Measurements from ENCODE around the gene CCNH. TPM values are rescaled to one million over a fixed set of nuclear protein-coding genes. Genes with fewer than 3 reads are reported as not detected.

Gene CCNH
- polyA plus RNA-seq, 1 of the 3 experiments (the other 2 are of a cell fraction), result 29.1 TPM

- Histone ChIP-seq H3K27ac (ENCODE audit: low read depth in 2 of 2, low read length in 1 of 2) (no peak overlapping the region), H3F3A (replicated peaks; ENCODE audit: insufficient read depth) (peaks cover 55% of the 10 kb centered on the region), H2AFZ (ENCODE audit: low read depth) (no peak overlapping the region), H3K4me3 (ENCODE audit: low read depth in 2 of 2, low read length in 1 of 2) (no peak overlapping the region), H3K9me2 (no peaks in the 10 kb centered on the region), H3K79me2 (ENCODE audit: insufficient read depth) (peaks cover 23% of the 10 kb centered on the region), H4K20me1 (ENCODE audit: insufficient read depth) (no peaks in the 10 kb centered on the region), H3K4me2 (no peak overlapping the region), H3K27me3 (ENCODE audit: insufficient read depth) (no peaks in the 10 kb centered on the region), H3K36me3 (replicated peaks in 1 of 2; ENCODE audit: control insufficient read depth in 1 of 2, insufficient read depth in 2 of 2, low read length in 1 of 2) (peaks cover 85 to 92% of the 10 kb centered on the region in 2 experiments), H3K4me1 (ENCODE audit: control insufficient read depth in 1 of 2, insufficient read depth in 2 of 2, low read depth in 1 of 2, low read length in 1 of 2) (peaks cover 0 to 9% of the 10 kb centered on the region in 2 experiments; a peak in 1 of 4 replicates), H3K9me3 (no peaks in the 10 kb centered on the region; the same call in 1 of the 2 replicates), H3K9ac (no peak overlapping the region)
- TF ChIP-seq CHD2 (IDR thresholded peaks at IDR 0.05; ENCODE audit: low read length, partially characterized antibody), result no peak
- no peak for TF ChIP-seq EP300 (IDR thresholded peaks at IDR 0.05; ENCODE audit: borderline replicate concordance in 1 of 2, low read depth in 1 of 2, low read length in 1 of 2)
- TF ChIP-seq, protein P1, sequence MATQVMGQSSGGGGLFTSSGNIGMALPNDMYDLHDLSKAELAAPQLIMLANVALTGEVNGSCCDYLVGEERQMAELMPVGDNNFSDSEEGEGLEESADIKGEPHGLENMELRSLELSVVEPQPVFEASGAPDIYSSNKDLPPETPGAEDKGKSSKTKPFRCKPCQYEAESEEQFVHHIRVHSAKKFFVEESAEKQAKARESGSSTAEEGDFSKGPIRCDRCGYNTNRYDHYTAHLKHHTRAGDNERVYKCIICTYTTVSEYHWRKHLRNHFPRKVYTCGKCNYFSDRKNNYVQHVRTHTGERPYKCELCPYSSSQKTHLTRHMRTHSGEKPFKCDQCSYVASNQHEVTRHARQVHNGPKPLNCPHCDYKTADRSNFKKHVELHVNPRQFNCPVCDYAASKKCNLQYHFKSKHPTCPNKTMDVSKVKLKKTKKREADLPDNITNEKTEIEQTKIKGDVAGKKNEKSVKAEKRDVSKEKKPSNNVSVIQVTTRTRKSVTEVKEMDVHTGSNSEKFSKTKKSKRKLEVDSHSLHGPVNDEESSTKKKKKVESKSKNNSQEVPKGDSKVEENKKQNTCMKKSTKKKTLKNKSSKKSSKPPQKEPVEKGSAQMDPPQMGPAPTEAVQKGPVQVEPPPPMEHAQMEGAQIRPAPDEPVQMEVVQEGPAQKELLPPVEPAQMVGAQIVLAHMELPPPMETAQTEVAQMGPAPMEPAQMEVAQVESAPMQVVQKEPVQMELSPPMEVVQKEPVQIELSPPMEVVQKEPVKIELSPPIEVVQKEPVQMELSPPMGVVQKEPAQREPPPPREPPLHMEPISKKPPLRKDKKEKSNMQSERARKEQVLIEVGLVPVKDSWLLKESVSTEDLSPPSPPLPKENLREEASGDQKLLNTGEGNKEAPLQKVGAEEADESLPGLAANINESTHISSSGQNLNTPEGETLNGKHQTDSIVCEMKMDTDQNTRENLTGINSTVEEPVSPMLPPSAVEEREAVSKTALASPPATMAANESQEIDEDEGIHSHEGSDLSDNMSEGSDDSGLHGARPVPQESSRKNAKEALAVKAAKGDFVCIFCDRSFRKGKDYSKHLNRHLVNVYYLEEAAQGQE (IDR thresholded peaks at IDR 0.05; ENCODE audit: low read depth, low read length), result no peak
- no peak for TF ChIP-seq TAF1 (IDR thresholded peaks at IDR 0.05; ENCODE audit: borderline replicate concordance, low read depth, low read length)
- TF ChIP-seq ZBTB33 (IDR thresholded peaks at IDR 0.05; ENCODE audit: borderline replicate concordance, low read depth), result no peak
- TF ChIP-seq MXI1 (IDR thresholded peaks at IDR 0.05; ENCODE audit: low read depth, low read length), result no peak
- ChIA-PET POLR2A (no interaction called here), CTCF (interaction anchor here (1.8 to 3.1 kb wide), 3 partner anchors 10 to 331 kb away, joined by 6 to 39 read pairs (median 8); partner anchors contain the start of gene CCNH)
- no peak for DNase-seq
These were observed 11.1 kb downstream of the CCNH start for GRCh38 chr5:87401626-87402025.

- peak; percentile 77 for TF ChIP-seq CTCF (IDR thresholded peaks at IDR 0.05)
- 0 out of 2 replicates have a peak, but pooled peaks have one; percentile 2 for TF ChIP-seq JUND (IDR thresholded peaks at IDR 0.05)
- TF ChIP-seq SMC3 (IDR thresholded peaks at IDR 0.05; ENCODE audit: low read depth, low read length), result peak; percentile 48
- no peak for TF ChIP-seq ELF1 (IDR thresholded peaks at IDR 0.05)
- peak; percentile 74 for TF ChIP-seq RAD21 (IDR thresholded peaks at IDR 0.05; ENCODE audit: low read length)
- no peak for TF ChIP-seq USF1 (IDR thresholded peaks at IDR 0.05; ENCODE audit: borderline replicate concordance, low read depth)
- TF ChIP-seq, protein P2, sequence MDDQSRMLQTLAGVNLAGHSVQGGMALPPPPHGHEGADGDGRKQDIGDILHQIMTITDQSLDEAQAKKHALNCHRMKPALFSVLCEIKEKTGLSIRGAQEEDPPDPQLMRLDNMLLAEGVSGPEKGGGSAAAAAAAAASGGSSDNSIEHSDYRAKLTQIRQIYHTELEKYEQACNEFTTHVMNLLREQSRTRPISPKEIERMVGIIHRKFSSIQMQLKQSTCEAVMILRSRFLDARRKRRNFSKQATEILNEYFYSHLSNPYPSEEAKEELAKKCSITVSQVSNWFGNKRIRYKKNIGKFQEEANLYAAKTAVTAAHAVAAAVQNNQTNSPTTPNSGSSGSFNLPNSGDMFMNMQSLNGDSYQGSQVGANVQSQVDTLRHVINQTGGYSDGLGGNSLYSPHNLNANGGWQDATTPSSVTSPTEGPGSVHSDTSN (IDR thresholded peaks at IDR 0.05), result peak; percentile 25; the same call in 1 of the 2 replicates
- no peak for TF ChIP-seq RCOR1 (IDR thresholded peaks at IDR 0.05; ENCODE audit: low read length)
- Histone ChIP-seq H3K27ac (ENCODE audit: low read depth in 2 of 2, low read length in 1 of 2) (peak overlapping the region in 1 of 2 experiments; percentile 45; a peak in 2 of 4 replicates), H3K27me3 (ENCODE audit: insufficient read depth) (no peaks in the 10 kb centered on the region), H3K4me2 (no peak overlapping the region), H3K79me2 (ENCODE audit: insufficient read depth) (peaks cover 33% of the 10 kb centered on the region; the same call in 1 of the 2 replicates), H4K20me1 (ENCODE audit: insufficient read depth) (no peaks in the 10 kb centered on the region), H3K9ac (no peak overlapping the region), H2AFZ (ENCODE audit: low read depth) (no peak overlapping the region), H3K36me3 (replicated peaks in 1 of 2; ENCODE audit: control insufficient read depth in 1 of 2, insufficient read depth in 2 of 2, low read length in 1 of 2) (peaks cover 88 to 89% of the 10 kb centered on the region in 2 experiments), H3K4me3 (ENCODE audit: low read depth in 2 of 2, low read length in 1 of 2) (no peak overlapping the region; a peak in 1 of 4 replicates), H3K9me2 (no peaks in the 10 kb centered on the region), H3F3A (replicated peaks; ENCODE audit: insufficient read depth) (peaks cover 55% of the 10 kb centered on the region), H3K9me3 (no peaks in the 10 kb centered on the region; the same call in 1 of the 2 replicates), H3K4me1 (ENCODE audit: control insufficient read depth in 1 of 2, insufficient read depth in 2 of 2, low read depth in 1 of 2, low read length in 1 of 2) (peaks cover 0 to 9% of the 10 kb centered on the region in 2 experiments; a peak in 2 of 4 replicates)
- WGBS (ENCODE audit: low lambda C conversion rate), result 28% methylated on average over 4 of the region's 4 CpGs
- ChIA-PET CTCF (interaction anchor here (0.6 to 3.1 kb wide), 16 partner anchors 11 to 387 kb away, joined by 3 to 39 read pairs (median 4); partner anchors contain the start of gene CCNH), POLR2A (no interaction called here)
- DNase-seq, result peak; percentile 35
These were observed 12.3 kb downstream of the CCNH start for GRCh38 chr5:87400305-87400899.
